ENCODE data around the gene FHOD3.

Gene FHOD3

GRCh38 chr18:36533446-36534153 is 236.1 kb downstream of the FHOD3 start:
- no peak overlapping the region for H3K4me3 ChIP-seq (ENCODE audit: low read depth, low read length)
- TF ChIP-seq, protein P1, sequence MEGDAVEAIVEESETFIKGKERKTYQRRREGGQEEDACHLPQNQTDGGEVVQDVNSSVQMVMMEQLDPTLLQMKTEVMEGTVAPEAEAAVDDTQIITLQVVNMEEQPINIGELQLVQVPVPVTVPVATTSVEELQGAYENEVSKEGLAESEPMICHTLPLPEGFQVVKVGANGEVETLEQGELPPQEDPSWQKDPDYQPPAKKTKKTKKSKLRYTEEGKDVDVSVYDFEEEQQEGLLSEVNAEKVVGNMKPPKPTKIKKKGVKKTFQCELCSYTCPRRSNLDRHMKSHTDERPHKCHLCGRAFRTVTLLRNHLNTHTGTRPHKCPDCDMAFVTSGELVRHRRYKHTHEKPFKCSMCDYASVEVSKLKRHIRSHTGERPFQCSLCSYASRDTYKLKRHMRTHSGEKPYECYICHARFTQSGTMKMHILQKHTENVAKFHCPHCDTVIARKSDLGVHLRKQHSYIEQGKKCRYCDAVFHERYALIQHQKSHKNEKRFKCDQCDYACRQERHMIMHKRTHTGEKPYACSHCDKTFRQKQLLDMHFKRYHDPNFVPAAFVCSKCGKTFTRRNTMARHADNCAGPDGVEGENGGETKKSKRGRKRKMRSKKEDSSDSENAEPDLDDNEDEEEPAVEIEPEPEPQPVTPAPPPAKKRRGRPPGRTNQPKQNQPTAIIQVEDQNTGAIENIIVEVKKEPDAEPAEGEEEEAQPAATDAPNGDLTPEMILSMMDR (IDR thresholded peaks at IDR 0.05; ENCODE audit: low read depth, low read length), result no peak

- TF ChIP-seq, protein P1 (IDR thresholded peaks at IDR 0.05; ENCODE audit: low read depth, low read length), result no peak
- H3K4me3 ChIP-seq (ENCODE audit: low read depth, low read length), result no peak overlapping the region
These were observed 236.7 kb downstream of the FHOD3 start for GRCh38 chr18:36534154-36534688.

DNA sequence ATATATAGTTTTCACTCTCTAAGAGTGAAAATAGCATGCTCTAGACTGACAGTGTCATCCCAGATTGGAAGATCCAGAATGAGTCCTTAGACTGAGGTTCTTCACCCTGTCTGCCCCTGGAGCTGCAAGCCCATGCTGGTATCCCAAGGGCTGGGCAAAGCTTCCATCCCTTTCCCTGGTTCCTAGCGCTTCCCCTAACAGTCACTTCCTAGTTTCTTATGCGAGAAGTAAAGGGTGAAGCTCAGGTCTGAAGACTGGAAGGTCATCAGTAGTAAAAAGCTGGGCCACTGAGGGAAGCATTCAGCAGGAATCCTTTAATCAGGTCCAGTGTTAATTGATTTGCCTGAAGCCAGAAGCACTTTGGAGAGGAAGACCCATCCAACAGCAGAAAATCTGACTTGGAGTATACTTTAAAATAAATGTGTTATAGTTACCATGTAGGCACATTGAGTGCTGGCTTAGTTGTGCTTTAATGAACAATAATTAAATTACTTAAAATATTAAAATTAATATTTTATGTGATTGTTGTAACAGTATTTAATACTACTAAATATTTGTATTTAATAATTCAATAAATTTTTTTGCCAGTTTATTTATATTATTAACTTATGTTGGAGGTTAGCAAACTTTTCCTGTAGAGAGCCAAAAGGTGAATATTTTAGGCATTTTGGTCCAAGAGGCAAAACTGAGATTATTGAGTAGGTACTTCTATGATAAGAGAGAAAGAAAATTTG is 237.9 kb downstream of the FHOD3 start:
- no peak overlapping the region for H3K4me3 ChIP-seq (ENCODE audit: low read depth, low read length)
- TF ChIP-seq, protein P1 (IDR thresholded peaks at IDR 0.05; ENCODE audit: low read depth, low read length), result no peak

DNA sequence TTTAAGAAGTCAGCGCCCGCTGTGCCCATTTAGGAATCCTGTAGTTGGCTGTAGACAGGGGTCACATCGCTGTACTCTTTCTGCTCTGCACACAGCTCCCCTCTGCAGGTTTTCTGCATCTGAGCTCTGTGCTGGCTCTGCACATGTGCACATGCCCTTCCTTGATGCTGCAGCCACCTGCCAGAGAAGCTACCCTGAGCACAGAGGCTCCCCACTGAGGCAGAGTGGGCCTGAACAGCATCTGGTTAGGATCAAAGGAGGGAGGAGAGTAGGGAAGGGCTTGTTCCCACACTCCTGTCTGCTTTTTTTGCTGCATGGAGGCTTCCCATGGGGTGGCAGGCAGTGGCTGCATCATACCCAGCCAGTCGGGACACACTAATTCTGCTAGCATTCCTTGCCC is 238.9 kb downstream of the FHOD3 start:
- TF ChIP-seq, protein P1 (IDR thresholded peaks at IDR 0.05; ENCODE audit: low read depth, low read length), result no peak
- H3K4me3 ChIP-seq (ENCODE audit: low read depth, low read length), result no peak overlapping the region

- TF ChIP-seq, protein P1 (IDR thresholded peaks at IDR 0.05; ENCODE audit: low read depth, low read length), result no peak
- no peak overlapping the region for H3K4me3 ChIP-seq (ENCODE audit: low read depth, low read length)
These were observed 239.8 kb downstream of the FHOD3 start for GRCh38 chr18:36537289-36537688.

GRCh38 chr18:36539674-36540231 is 242.2 kb downstream of the FHOD3 start:
- no peak overlapping the region for H3K4me3 ChIP-seq (ENCODE audit: low read depth, low read length)
- TF ChIP-seq, protein P1 (IDR thresholded peaks at IDR 0.05; ENCODE audit: low read depth, low read length), result no peak

DNA sequence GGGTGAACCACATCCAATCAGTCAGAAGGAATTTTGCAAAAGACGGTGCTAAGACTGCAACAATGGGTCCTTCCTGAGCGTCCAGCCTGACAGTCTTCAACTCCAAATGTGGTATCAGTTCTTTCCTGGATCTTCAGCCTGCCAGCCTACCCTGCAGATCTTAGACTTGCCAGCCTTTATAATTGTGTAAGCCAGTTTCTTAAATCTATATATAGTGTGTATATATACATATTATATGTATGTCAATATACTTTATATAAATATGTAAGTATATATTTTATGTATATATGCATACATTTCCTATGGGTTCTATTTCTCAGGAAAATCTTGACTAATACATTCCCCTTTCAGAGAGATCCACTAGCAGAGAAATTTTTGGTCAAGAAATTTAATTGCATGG is 245.5 kb downstream of the FHOD3 start:
- TF ChIP-seq, protein P1 (IDR thresholded peaks at IDR 0.05; ENCODE audit: low read depth, low read length), result no peak
- H3K4me3 ChIP-seq (ENCODE audit: low read depth, low read length), result no peak overlapping the region
